Coronary artery (tissue), 2 donors: ENCODE measurements around the gene SLC9B2.

ENCODE experiments used
- DNase-seq: peaks from one replicate; pipeline ENCODE4 v3.0.0-alpha.2; 2017; ENCODE audit warnings: low spot score
- H3K27ac ChIP-seq, 2 donors: fragments of 200-600 bp; sonication (generic); one replicate each; pipeline ENCODE4 v1.5.1; 2016 to 2019
- H3K4me3 ChIP-seq: fragments of 200-600 bp; sonication (generic); 2 replicates; pipeline ENCODE4 v1.5.1; 2016; ENCODE audit warnings: mild to moderate bottlenecking, moderate library complexity
- CTCF ChIP-seq: fragments of 200-600 bp; sonication (generic); IDR thresholded peaks from one replicate; pipeline ENCODE4 v1.5.1; 2019; ENCODE audit warnings: antibody characterized with exemption

Gene SLC9B2

GRCh38 chr4:103092245-103092644 is 15.7 kb upstream of the SLC9B2 start:
- TF ChIP-seq CTCF, result no peak
- Histone ChIP-seq H3K4me3 (no peak overlapping the region), H3K27ac (no peak overlapping the region)
- DNase-seq, result no peak

GRCh38 chr4:103091601-103092223 is 15.2 kb upstream of the SLC9B2 start:
- no peak for DNase-seq
- Histone ChIP-seq H3K27ac (no peak overlapping the region), H3K4me3 (no peak overlapping the region)
- TF ChIP-seq CTCF, result no peak

- no peak for DNase-seq
- TF ChIP-seq CTCF, result no peak
- Histone ChIP-seq H3K27ac (no peak overlapping the region), H3K4me3 (no peak overlapping the region)
Observed at GRCh38 chr4:103089481-103089880, 12.9 kb upstream of the SLC9B2 start.

- DNase-seq, result no peak
- Histone ChIP-seq H3K27ac (no peak overlapping the region), H3K4me3 (no peak overlapping the region)
- no peak for TF ChIP-seq CTCF
Observed at GRCh38 chr4:103086551-103086950, 10.0 kb upstream of the SLC9B2 start.

GRCh38 chr4:103085555-103086196 is 9.1 kb upstream of the SLC9B2 start:
- no peak overlapping the region for H3K27ac ChIP-seq
- TF ChIP-seq CTCF, result no peak
- no peak overlapping the region for H3K4me3 ChIP-seq
- no peak for DNase-seq

GRCh38 chr4:103079621-103080020 is 3.1 kb upstream of the SLC9B2 start:
- H3K27ac ChIP-seq, result no peak overlapping the region
- no peak for TF ChIP-seq CTCF
- no peak overlapping the region for H3K4me3 ChIP-seq
- DNase-seq, result no peak
